Astrocyte of the cerebellum (primary cell): ENCODE data around the gene GPR152.

ENCODE experiments used
- DNase-seq: peaks from one replicate; pipeline ENCODE4 v3.0.0-alpha.2; 2011; ENCODE audit warnings: low read depth
- H3K4me3 ChIP-seq: 2 replicates; pipeline ENCODE4 v1.5.1; 2011; ENCODE audit warnings: mild to moderate bottlenecking, low read depth, low read length, moderate library complexity
- in situ Hi-C: cut with HindIII; loops from 2 replicates; pipeline ENCODE4 v1.10.0; 2017; ENCODE audit warnings: low sequenced_read_pairs
- TF ChIP-seq, protein P1 (sequence below): IDR thresholded peaks from 2 replicates; pipeline ENCODE4 v1.5.1; 2012; ENCODE audit warnings: low read length, low read depth, moderate library complexity, mild to moderate bottlenecking; ENCODE audit errors: missing control alignments

The GPR152 gene

GRCh38 chr11:67493548-67494370 lies 41.2 kb upstream of the GPR152 start:
- DNase-seq = no peak
- H3K4me3 ChIP-seq = no peak overlapping the region
- TF ChIP-seq, protein P1, sequence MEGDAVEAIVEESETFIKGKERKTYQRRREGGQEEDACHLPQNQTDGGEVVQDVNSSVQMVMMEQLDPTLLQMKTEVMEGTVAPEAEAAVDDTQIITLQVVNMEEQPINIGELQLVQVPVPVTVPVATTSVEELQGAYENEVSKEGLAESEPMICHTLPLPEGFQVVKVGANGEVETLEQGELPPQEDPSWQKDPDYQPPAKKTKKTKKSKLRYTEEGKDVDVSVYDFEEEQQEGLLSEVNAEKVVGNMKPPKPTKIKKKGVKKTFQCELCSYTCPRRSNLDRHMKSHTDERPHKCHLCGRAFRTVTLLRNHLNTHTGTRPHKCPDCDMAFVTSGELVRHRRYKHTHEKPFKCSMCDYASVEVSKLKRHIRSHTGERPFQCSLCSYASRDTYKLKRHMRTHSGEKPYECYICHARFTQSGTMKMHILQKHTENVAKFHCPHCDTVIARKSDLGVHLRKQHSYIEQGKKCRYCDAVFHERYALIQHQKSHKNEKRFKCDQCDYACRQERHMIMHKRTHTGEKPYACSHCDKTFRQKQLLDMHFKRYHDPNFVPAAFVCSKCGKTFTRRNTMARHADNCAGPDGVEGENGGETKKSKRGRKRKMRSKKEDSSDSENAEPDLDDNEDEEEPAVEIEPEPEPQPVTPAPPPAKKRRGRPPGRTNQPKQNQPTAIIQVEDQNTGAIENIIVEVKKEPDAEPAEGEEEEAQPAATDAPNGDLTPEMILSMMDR = no peak
- in situ Hi-C loops = no loop called here

DNA sequence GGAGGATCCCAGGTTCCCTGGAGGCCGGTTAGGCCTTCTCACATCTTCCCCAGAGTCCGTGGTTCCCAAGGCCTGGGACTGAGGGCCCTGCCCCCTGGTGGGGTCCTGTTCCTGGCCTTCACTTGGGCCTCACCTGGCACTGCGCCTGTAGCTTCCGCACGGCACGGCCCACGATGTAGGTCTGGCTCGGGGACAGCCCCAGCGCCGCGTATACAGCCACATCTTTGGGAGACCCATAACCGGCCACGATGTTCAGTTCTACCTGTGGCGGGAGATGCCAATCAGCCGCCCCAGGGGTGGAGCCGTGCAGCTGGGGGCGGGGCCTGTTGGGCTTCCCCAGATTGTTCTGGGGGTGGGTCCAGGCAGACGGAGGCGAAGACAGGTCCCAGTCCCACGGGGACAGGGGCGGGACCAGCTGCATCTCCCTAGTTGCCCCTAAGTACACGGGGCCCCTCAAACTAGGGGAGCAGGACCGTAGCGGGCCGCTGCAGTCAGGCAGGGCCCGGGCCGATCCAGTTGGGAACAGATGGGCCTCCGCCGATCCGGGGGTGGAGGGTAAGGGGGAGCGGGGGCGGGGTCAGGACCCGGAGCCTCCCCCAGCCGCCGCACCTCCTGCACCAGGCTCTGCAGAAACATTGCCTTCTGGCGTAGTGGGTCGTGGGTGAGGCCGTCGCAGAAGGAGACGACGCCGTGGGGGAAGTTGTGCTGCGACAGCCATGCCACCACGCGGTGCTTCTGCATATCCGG lies 40.4 kb upstream of the GPR152 start:
- TF ChIP-seq, protein P1 = no peak

DNA sequence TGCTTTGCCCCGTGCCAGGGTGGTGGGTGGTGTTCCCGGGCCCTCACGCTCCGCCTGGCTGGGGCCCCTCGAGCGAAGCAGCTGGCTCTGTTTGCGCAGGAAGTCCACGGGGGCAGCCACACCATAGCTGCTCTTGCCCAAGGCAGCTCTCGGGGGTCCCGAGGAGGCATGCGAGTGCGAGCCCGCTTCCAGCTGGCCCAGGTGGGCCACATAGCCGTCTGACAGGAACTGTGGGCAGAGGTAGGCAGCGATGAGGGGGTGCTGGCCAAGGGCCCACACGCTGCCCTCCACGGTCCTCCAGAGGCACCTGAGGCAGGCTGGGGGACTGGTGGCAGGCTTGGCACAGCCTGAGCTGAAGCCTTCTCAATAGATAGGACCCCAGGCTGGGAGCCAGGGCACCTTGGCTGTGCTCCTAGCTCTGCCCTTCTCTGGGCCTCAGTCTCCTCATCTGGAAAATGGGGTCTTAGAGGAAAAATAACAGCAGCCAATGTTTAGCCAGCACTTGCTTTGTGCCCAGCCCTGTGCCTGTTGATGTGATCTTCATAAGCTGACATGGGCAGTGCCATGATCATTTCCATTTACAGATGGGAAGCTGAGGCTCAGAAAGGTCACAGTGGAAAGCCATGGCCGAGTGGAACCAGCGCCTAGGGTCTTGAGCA lies 39.7 kb upstream of the GPR152 start:
- H3K4me3 ChIP-seq = no peak overlapping the region
- DNase-seq = no peak
- in situ Hi-C loops = no loop called here
- TF ChIP-seq, protein P1 = no peak

More for the DNA sequence above, 40.4 kb upstream of the GPR152 start:
- in situ Hi-C loops = no loop called here
- H3K4me3 ChIP-seq = no peak overlapping the region
- no peak for DNase-seq

DNA sequence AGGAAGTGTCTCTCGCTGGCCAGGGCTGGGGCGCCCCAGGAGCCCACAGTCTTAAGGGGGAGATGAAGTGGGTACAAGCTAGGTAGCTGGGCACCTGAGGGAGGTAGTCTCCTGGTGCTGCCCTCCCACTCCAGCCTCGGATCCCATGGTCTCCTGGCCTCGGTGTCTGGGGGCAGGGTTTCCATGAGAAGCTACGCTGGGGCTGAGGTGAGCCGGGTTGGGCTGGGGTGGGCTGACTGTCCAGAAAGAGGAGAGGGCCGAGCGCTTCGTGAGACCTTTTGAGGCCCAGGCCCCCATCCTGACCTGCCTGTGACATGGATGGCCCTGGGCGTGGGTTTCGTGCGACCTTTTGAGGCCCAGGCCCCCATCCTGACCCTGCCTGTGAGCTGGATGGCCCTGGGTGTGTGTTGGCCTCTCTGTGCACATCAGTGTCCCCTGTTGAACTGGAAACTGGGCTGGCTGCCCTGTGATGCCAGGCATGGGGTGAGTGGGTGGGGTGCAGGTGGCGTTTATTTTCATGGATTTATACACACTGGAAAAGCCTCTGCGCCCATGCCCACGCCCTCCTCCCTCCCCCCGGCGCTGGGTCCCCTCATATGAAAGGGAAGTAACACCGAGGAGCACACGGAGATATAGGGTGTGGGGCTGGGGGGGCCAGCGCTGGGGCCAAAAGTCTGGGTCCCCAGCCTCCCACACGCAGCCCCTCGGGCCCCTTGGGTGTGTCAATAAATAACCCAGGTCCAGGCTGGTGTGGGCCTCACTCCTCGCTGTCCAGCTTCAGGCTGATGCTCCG lies 38.9 kb upstream of the GPR152 start:
- in situ Hi-C loops = no loop called here
- TF ChIP-seq, protein P1 = no peak
- DNase-seq = no peak
- H3K4me3 ChIP-seq = no peak overlapping the region

DNA sequence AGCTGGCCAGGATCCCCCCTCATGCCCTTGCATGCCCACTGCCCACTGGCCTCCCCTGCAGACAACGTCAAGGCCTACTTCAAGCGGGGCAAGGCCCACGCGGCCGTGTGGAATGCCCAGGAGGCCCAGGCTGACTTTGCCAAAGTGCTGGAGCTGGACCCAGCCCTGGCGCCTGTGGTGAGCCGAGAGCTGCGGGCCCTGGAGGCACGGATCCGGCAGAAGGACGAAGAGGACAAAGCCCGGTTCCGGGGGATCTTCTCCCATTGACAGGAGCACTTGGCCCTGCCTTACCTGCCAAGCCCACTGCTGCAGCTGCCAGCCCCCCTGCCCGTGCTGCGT lies 38.2 kb upstream of the GPR152 start:
- DNase-seq = no peak
- in situ Hi-C loops = no loop called here
- TF ChIP-seq, protein P1 = no peak
- no peak overlapping the region for H3K4me3 ChIP-seq
